Body of pancreas (tissue), 4 donors: ENCODE data around the gene LAMC2.

Experiments used
- POLR2A ChIP-seq, 3 donors: fragments of 450-650 bp; IDR thresholded peaks; one replicate each; pipeline ENCODE4 v1.6.1; 2016; ENCODE audit warnings: antibody characterized with exemption in 3 of 3, mild to moderate bottlenecking in 2 of 3
- TF ChIP-seq, protein P1 (sequence below), 7 experiments: fragments of 450-650 bp in 4 of 7; fragments of 200-600 bp in 3 of 7; sonication (generic) in 3 of 7; IDR thresholded peaks; one replicate each; pipeline ENCODE4 v1.5.1; 2016 to 2019; ENCODE audit warnings: antibody characterized with exemption in 7 of 7

DNA sequence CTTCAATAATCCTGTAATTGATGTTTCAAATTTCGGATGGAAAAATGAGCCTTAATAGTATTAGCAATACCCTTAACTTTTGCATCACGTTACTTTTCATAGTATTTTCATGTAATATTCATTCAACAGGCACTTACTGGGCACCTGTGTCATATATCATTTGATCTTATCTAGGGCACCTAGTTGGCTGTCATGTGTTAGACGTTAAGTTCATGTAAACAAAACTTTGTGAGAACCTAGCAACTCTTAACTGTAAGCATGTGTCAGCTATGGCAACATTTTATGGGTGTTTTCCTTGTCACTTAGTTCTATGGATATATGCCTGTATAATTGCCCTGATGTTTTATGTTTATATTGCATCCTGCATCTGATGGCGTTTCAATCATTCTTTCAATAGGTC is 777 bp downstream of the LAMC2 start:
- TF ChIP-seq POLR2A (IDR thresholded peaks at IDR 0.05) = no peak
- TF ChIP-seq, protein P1, sequence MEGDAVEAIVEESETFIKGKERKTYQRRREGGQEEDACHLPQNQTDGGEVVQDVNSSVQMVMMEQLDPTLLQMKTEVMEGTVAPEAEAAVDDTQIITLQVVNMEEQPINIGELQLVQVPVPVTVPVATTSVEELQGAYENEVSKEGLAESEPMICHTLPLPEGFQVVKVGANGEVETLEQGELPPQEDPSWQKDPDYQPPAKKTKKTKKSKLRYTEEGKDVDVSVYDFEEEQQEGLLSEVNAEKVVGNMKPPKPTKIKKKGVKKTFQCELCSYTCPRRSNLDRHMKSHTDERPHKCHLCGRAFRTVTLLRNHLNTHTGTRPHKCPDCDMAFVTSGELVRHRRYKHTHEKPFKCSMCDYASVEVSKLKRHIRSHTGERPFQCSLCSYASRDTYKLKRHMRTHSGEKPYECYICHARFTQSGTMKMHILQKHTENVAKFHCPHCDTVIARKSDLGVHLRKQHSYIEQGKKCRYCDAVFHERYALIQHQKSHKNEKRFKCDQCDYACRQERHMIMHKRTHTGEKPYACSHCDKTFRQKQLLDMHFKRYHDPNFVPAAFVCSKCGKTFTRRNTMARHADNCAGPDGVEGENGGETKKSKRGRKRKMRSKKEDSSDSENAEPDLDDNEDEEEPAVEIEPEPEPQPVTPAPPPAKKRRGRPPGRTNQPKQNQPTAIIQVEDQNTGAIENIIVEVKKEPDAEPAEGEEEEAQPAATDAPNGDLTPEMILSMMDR (IDR thresholded peaks at IDR 0.05) = no peak
